Skeletal muscle satellite cell (primary cell): ENCODE data around the gene PLPP3.

Experiments used
- H3K27me3 ChIP-seq: 2 replicates; pipeline ENCODE4 v1.7.0; 2013; ENCODE audit warnings: low read length; ENCODE audit not compliant: control insufficient read depth, insufficient read depth
- H3K36me3 ChIP-seq: 2 replicates; pipeline ENCODE4 v1.7.0; 2013; ENCODE audit warnings: mild to moderate bottlenecking, control low read depth, low read length; ENCODE audit not compliant: insufficient read depth
- H3K4me1 ChIP-seq: 2 replicates; pipeline ENCODE4 v1.7.0; 2013; ENCODE audit warnings: low read length; ENCODE audit not compliant: control insufficient read depth, insufficient read depth
- H3K4me2 ChIP-seq: 2 replicates; pipeline ENCODE4 v1.7.0; 2013; ENCODE audit warnings: mild to moderate bottlenecking, low read length
- H3K4me3 ChIP-seq: 2 replicates; pipeline ENCODE4 v1.7.0; 2013; ENCODE audit warnings: low read length
- H3K9ac ChIP-seq: 2 replicates; pipeline ENCODE4 v1.7.0; 2013; ENCODE audit warnings: mild to moderate bottlenecking, low read depth, low read length, moderate library complexity
- H3K9me3 ChIP-seq: replicated peaks from 2 replicates; pipeline ENCODE4 v1.7.0; 2013; ENCODE audit warnings: mild to moderate bottlenecking, control low read depth, low read length

The PLPP3 gene

DNA sequence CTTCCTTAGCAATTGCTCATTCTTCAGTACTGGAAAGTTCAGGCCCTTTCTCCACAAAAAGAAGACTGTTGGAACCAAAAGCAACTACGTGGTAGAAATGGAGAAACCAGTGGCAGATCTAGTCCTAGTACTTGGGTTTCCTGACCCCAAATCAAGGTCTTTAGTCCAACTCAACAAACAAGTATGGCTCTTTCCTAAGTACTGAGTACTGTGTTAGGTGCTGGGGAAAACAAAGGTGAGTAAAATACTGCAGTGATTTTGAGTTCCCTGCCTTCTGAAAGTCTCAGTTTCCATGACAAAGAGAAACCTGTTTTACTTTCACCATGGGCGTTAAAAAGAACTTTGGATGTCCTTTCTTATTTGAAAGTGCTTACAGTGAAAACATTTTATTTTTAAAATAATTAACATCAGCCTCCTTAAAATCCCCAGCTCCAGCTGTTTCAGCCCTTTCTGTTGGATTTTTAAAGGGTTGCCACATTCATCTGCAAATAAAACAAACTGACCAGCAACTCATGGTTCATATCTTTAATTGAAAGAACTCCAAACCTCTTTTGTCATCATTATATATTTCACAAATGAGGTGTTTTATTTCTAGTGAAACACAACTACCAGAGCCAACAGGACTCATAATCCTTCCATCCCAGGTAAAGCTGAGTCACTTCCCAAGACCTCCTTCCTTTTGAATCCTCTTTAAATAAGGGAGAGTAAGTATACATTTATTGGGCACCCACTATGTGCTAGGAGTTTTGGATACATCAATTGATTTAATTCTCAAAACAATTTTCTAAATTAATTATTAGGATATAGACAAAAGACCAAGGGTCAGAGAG is 35.4 kb downstream of the PLPP3 start:
- no peak overlapping the region for H3K9ac ChIP-seq
- no peak overlapping the region for H3K4me3 ChIP-seq
- H3K4me2 ChIP-seq, result no peak overlapping the region
- H3K27me3 ChIP-seq, result no peaks in the 10 kb centered on the region
- H3K4me1 ChIP-seq, result peaks cover 52% of the 10 kb centered on the region
- no peaks in the 10 kb centered on the region for H3K9me3 ChIP-seq
- peaks cover 60% of the 10 kb centered on the region for H3K36me3 ChIP-seq

DNA sequence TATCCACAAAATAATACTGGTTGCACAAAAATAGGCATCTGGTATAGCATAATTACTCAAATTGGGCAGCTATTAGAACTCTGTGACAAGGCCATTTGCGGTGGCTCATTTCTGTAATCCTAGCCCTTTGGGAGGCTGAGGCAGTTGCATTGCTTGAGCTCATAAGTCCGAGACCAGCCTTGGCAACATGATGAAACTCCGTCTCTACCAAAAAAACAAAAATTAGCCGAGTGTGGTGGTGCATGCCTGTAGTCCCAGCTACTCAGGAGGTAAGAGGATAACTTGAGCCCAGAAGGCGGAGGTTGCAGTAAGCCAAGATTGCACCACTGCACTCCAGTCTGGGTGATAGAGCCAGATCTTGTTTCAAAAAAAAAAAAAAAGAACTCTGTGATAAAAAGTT is 36.7 kb downstream of the PLPP3 start:
- Histone ChIP-seq H3K9me3 (no peaks in the 10 kb centered on the region), H3K9ac (no peak overlapping the region), H3K4me1 (peaks cover 38% of the 10 kb centered on the region)

GRCh38 chr1:56541408-56541807 is 38.0 kb downstream of the PLPP3 start:
- Histone ChIP-seq H3K27me3 (no peaks in the 10 kb centered on the region), H3K4me2 (no peak overlapping the region), H3K9ac (no peak overlapping the region), H3K9me3 (no peaks in the 10 kb centered on the region), H3K36me3 (peaks cover 67% of the 10 kb centered on the region), H3K4me3 (no peak overlapping the region), H3K4me1 (peaks cover 32% of the 10 kb centered on the region)

More for the DNA sequence above, 36.7 kb downstream of the PLPP3 start:
- H3K36me3 ChIP-seq, result peaks cover 60% of the 10 kb centered on the region
- no peaks in the 10 kb centered on the region for H3K27me3 ChIP-seq
- H3K4me2 ChIP-seq, result no peak overlapping the region
- H3K4me3 ChIP-seq, result no peak overlapping the region

DNA sequence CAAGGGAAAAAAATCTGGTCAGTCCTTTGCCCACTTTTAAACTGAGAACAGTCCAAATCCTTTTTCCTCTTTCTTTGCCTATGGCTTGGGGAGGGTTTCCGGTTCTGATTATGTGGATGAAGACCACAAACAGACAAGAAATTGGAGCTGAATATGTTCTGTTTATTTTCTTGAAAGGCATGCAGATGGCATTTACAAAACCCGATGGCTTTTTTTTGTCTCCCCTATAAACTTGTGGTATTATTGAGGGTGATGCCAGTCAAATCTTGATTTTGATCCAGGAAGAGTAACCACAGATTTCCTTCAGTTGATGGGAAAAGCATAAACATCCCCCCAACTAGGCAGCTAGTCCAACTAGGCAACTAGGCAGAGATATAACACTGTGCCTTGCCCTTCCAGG is 38.9 kb downstream of the PLPP3 start:
- Histone ChIP-seq H3K9me3 (no peaks in the 10 kb centered on the region), H3K27me3 (no peaks in the 10 kb centered on the region), H3K4me1 (peaks cover 32% of the 10 kb centered on the region)

DNA sequence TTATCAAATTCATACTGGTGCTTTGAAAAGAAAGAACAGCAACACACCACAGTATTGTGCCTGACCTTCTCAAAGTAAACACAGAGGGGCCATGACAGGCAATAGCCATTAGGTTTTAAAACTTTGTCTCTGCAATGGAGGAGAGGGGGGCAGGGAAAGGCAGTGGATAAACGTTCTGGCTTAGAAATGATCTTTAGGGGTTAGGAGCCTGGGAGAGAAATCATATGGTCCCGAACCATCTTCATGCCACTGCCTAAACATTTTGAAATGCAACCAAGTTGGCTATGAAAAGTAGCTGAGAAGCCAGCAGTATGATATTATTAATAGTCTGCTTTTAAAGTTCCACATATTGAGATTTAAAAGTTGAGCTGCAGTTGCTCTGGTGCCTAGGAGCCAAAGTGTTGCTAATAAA is 39.8 kb downstream of the PLPP3 start:
- Histone ChIP-seq H3K9ac (no peak overlapping the region), H3K27me3 (no peaks in the 10 kb centered on the region), H3K4me3 (no peak overlapping the region), H3K4me1 (peaks cover 32% of the 10 kb centered on the region), H3K36me3 (peaks cover 74% of the 10 kb centered on the region), H3K4me2 (no peak overlapping the region), H3K9me3 (no peaks in the 10 kb centered on the region)

More for the DNA sequence above, 38.9 kb downstream of the PLPP3 start:
- Histone ChIP-seq H3K9ac (no peak overlapping the region), H3K4me3 (no peak overlapping the region), H3K36me3 (peaks cover 67% of the 10 kb centered on the region), H3K4me2 (no peak overlapping the region)

- Histone ChIP-seq H3K36me3 (peaks cover 81% of the 10 kb centered on the region), H3K9ac (no peak overlapping the region), H3K4me2 (no peak overlapping the region), H3K4me3 (no peak overlapping the region), H3K27me3 (no peaks in the 10 kb centered on the region), H3K4me1 (peaks cover 32% of the 10 kb centered on the region), H3K9me3 (no peaks in the 10 kb centered on the region)
Observed at GRCh38 chr1:56538532-56538931, 40.8 kb downstream of the PLPP3 start.

GRCh38 chr1:56537660-56538059 is 41.7 kb downstream of the PLPP3 start:
- Histone ChIP-seq H3K4me2 (no peak overlapping the region), H3K27me3 (no peaks in the 10 kb centered on the region), H3K4me1 (peaks cover 29% of the 10 kb centered on the region), H3K4me3 (no peak overlapping the region), H3K36me3 (peaks cover 83% of the 10 kb centered on the region), H3K9ac (no peak overlapping the region), H3K9me3 (no peaks in the 10 kb centered on the region)

GRCh38 chr1:56535939-56536338 is 43.4 kb downstream of the PLPP3 start:
- H3K4me3 ChIP-seq, result no peak overlapping the region
- peaks cover 16% of the 10 kb centered on the region for H3K4me1 ChIP-seq
- peaks cover 86% of the 10 kb centered on the region for H3K36me3 ChIP-seq

DNA sequence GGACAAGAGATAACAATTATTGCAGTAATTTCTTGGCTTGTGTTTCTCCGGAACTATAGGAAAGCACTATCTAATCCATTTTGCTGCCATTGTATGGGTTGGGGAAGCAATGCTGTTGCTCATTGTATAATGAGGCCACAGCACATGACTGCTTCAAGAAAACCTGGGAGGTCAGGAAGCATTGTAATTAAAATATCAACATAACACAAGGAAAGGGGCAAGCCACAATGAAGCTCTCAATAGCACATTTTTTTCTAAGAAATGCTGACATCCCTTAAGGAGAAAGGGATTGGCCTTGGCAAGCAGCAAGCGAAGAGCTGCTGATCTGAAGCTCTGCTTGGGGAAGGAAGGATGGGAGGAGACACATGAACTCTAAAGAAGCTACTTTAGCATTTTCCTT is 44.0 kb downstream of the PLPP3 start:
- H3K9me3 ChIP-seq, result no peaks in the 10 kb centered on the region
- no peaks in the 10 kb centered on the region for H3K27me3 ChIP-seq
- no peak overlapping the region for H3K4me3 ChIP-seq
- H3K4me2 ChIP-seq, result no peak overlapping the region
- H3K36me3 ChIP-seq, result peaks cover 91% of the 10 kb centered on the region
- peaks cover 10% of the 10 kb centered on the region for H3K4me1 ChIP-seq
- no peak overlapping the region for H3K9ac ChIP-seq

More at GRCh38 chr1:56535939-56536338, 43.4 kb downstream of the PLPP3 start:
- H3K9ac ChIP-seq, result no peak overlapping the region
- H3K27me3 ChIP-seq, result no peaks in the 10 kb centered on the region
- H3K9me3 ChIP-seq, result no peaks in the 10 kb centered on the region
- H3K4me2 ChIP-seq, result no peak overlapping the region

- H3K9me3 ChIP-seq, result no peaks in the 10 kb centered on the region
- H3K9ac ChIP-seq, result no peak overlapping the region
- no peaks in the 10 kb centered on the region for H3K27me3 ChIP-seq
- no peaks in the 10 kb centered on the region for H3K4me1 ChIP-seq
- peaks cover 97% of the 10 kb centered on the region for H3K36me3 ChIP-seq
- no peak overlapping the region for H3K4me3 ChIP-seq
- no peak overlapping the region for H3K4me2 ChIP-seq
Observed at GRCh38 chr1:56534130-56534651, 45.2 kb downstream of the PLPP3 start.

- peaks cover 98% of the 10 kb centered on the region for H3K36me3 ChIP-seq
- H3K27me3 ChIP-seq, result no peaks in the 10 kb centered on the region
- no peak overlapping the region for H3K4me3 ChIP-seq
- H3K4me1 ChIP-seq, result no peaks in the 10 kb centered on the region
- H3K9ac ChIP-seq, result no peak overlapping the region
- H3K4me2 ChIP-seq, result no peak overlapping the region
- H3K9me3 ChIP-seq, result no peaks in the 10 kb centered on the region
Observed at GRCh38 chr1:56533621-56534020, 45.7 kb downstream of the PLPP3 start.

DNA sequence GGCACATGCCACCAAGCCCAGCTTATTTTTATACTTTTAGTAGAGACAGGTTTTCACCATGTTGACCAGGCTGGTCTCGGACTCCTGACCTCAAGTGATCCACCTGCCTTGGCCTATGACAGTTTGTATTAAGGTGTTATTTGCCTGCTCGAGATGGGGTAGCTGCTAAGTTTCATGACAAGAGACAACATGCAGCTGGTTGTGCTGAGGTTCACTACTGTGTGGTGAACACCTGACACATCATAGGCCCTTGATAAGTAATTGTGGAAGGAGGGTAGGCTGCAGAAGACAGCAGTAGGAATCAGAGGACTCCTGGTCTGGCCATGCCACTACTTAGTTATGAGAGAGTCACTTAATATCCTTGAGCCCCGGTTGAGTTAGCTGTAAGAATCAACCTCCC is 46.2 kb downstream of the PLPP3 start:
- H3K4me2 ChIP-seq, result no peak overlapping the region
- H3K4me3 ChIP-seq, result no peak overlapping the region
- no peaks in the 10 kb centered on the region for H3K27me3 ChIP-seq
- H3K9ac ChIP-seq, result no peak overlapping the region
- H3K9me3 ChIP-seq, result no peaks in the 10 kb centered on the region
- no peaks in the 10 kb centered on the region for H3K4me1 ChIP-seq
- H3K36me3 ChIP-seq, result peaks cover 98% of the 10 kb centered on the region
